Vagina (tissue), 2 donors: Measurements from ENCODE around the gene COL16A1. TPM values are rescaled to one million over a fixed set of nuclear protein-coding genes. Genes with fewer than 3 reads are reported as not detected.

Experiments
- DNase-seq, 2 donors: peaks; one replicate each; pipeline ENCODE4 v3.0.0-alpha.2; 2017; ENCODE audit errors: extremely low spot score in 2 of 2
- H3K27ac ChIP-seq: fragments of 200-600 bp; sonication (generic); one replicate; pipeline ENCODE4 v1.5.1; 2019
- H3K27me3 ChIP-seq: fragments of 200-600 bp; sonication (generic); one replicate; pipeline ENCODE4 v1.5.1; 2019
- H3K36me3 ChIP-seq, 2 donors: fragments of 200-600 bp; sonication (generic); one replicate each; pipeline ENCODE4 v1.5.1; 2017 to 2019
- H3K4me1 ChIP-seq: fragments of 200-600 bp; sonication (generic); one replicate; pipeline ENCODE4 v1.5.1; 2019
- H3K4me3 ChIP-seq, 2 donors: fragments of 200-600 bp; sonication (generic); 1 replicate in 1 of 2; 2 replicates in 1 of 2; pipeline ENCODE4 v1.5.1; 2016 to 2019
- H3K9me3 ChIP-seq: fragments of 200-600 bp; sonication (generic); one replicate; pipeline ENCODE4 v1.5.1; 2019
- CTCF ChIP-seq, 3 experiments: fragments of 450-650 bp in 2 of 3; fragments of 200-600 bp in 1 of 3; sonication (generic) in 1 of 3; IDR thresholded peaks; one replicate each; pipeline ENCODE4 v1.5.1; 2017 to 2019; ENCODE audit warnings: antibody characterized with exemption in 3 of 3, mild to moderate bottlenecking in 2 of 3, moderate library complexity in 2 of 3
- POLR2A ChIP-seq, 2 donors: fragments of 450-650 bp; IDR thresholded peaks; one replicate each; pipeline ENCODE4 v1.6.1; 2017; ENCODE audit warnings: antibody characterized with exemption in 2 of 2, mild to moderate bottlenecking in 2 of 2, moderate library complexity in 2 of 2
- POLR2AphosphoS5 ChIP-seq, 2 donors: sonication (generic); formaldehyde crosslinking; IDR thresholded peaks; one replicate each; pipeline ENCODE4 v1.9.0; 2017; ENCODE audit warnings: antibody characterized with exemption in 2 of 2, mild to moderate bottlenecking in 2 of 2, low read depth in 1 of 2; ENCODE audit not compliant: insufficient read depth in 1 of 2
- intact Hi-C: fragments of 100-400 bp; cut with DNase I; formaldehyde crosslinking; loops from one replicate; pipeline ENCODE4 v1.15.1; 2023
- total RNA-seq: library from RNA; depleted of rRNA; stranded (reverse); fragments of >200 nt; gene quantifications from one replicate; pipeline ENCODE4 v1.2.3, GENCODE V29; 2016

Gene COL16A1
- total RNA-seq, 1 donor from 2014 or later: 82.3 TPM

DNA sequence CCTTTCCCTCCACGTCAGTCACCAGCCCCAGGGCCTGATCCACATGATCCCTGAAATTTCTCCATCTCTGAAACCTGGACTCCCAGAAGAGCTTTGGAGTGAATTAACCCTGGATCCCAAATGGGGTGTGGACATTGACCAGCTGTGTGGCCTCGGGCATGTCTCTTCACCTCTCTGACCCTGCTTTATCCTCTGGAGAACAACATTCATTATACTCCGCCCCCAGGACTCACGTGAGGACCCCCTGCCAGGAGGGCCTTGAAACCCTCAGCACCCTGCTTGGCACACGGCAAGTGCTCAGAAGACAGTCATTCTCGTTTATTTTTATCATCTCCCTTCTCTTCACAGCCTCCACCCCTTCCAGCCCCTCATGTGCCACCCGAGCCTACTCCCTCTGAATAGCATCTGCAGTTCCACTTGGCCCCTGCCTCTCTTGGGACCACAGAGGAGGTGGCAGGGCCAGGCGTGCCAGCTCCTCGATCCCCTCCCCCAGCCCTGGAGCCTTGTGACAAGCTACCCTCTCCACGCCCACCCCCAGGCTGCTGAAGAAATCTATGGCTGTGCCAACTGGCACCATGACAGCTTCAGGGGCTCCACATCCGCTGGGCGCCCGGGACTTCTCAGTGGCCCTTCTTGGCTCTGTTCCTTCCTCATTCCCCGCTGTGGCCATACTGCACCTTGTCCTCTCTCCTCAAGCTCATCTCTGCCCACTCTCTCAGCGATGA lies 42.3 kb upstream of the COL16A1 start:
- H3K27me3 ChIP-seq: no peaks in the 10 kb centered on the region
- H3K4me3 ChIP-seq: no peak overlapping the region
- DNase-seq: no peak
- no peaks in the 10 kb centered on the region for H3K36me3 ChIP-seq
- TF ChIP-seq CTCF (IDR thresholded peaks at IDR 0.05) (no peak), POLR2A (IDR thresholded peaks at IDR 0.05) (no peak), POLR2AphosphoS5 (IDR thresholded peaks at IDR 0.05; ENCODE audit: insufficient read depth in 1 of 2, low read depth in 1 of 2) (no peak)
- no peaks in the 10 kb centered on the region for H3K4me1 ChIP-seq
- intact Hi-C loops: no loop called here
- no peak overlapping the region for H3K27ac ChIP-seq
- H3K9me3 ChIP-seq: no peaks in the 10 kb centered on the region

DNA sequence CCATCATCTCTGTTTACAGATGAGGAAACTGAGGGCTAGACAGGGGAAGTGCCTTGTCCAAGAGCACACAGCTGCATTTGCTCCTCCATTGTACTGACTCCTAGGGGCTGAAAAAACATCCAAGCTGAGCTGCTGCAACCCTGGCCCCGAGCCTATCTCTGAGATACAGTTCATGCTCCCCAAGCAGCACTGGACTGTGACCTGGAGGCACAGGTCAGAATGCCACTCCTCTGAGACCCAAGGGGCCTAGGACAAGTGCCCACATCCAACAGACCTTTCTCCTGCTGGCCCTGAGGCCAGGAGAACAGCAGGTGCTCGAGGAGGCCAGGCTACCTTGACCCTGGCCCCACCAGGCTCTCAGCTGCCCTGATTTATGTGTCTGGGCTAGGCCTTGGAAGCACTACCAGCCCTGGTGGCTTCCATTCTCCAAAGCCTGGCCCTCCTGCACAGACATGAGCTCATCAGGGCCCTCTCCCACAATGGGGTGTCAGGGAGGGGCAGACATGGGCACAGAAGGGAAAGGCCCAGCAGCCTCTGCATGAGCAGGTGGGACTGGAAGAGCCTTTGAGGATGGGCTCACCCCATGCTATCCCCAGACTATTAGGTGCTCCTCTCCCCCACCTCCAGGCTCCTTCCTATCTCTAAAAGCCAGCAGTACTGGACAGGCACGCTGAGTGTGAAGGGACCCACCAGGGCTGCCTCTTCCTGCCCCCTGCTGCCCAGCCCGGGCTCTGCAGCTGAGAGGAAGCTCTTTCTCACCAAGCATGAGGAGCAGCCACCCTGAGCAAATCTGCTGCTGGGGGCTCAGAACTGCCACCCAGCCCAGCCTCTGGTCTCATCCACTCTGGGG lies 41.5 kb upstream of the COL16A1 start:
- intact Hi-C loops: no loop called here
- TF ChIP-seq CTCF (IDR thresholded peaks at IDR 0.05) (peak; percentile 24 to 54 (median 32)), POLR2AphosphoS5 (IDR thresholded peaks at IDR 0.05; ENCODE audit: insufficient read depth in 1 of 2, low read depth in 1 of 2) (no peak), POLR2A (IDR thresholded peaks at IDR 0.05) (no peak)
- DNase-seq: no peak

DNA sequence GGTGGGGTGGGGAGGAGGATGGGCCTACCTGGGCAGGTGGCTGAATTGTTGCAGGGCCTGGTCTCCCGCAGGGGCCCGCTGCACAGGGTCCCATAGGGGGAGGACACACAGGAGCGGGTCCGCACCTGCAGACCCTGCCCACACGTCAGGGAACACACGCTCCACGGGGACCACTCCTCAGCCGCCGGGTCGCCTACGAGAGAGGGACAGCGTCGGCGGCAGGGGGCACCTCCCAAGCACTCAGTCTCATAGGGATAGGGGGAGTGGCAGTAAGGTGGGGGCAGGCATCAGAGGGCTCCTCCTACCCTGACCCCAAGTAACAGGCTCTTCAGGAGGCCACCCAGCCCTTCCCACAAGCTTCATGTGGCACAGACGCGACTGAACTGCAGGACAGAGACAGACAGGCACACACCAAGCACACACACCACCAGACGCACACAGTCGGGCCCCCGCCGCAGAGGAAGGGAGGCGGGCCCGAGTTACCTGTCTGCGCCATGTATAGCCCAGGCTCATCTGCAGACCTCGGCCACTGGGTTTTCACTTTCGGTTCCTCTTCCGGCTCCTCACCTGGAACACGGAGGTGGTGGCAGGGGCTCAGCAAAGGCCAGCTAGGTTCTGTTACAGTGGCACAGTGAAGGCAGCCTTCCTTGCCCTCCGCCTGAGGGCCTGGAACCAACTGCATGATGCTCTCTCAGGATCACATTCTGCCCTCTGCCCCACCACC lies 40.5 kb upstream of the COL16A1 start:
- Histone ChIP-seq H3K4me3 (no peak overlapping the region), H3K36me3 (no peaks in the 10 kb centered on the region), H3K27ac (no peak overlapping the region), H3K27me3 (no peaks in the 10 kb centered on the region), H3K4me1 (no peaks in the 10 kb centered on the region), H3K9me3 (no peaks in the 10 kb centered on the region)
- no peak for TF ChIP-seq POLR2AphosphoS5 (IDR thresholded peaks at IDR 0.05; ENCODE audit: insufficient read depth in 1 of 2, low read depth in 1 of 2)
- TF ChIP-seq CTCF (IDR thresholded peaks at IDR 0.05): no peak
- TF ChIP-seq POLR2A (IDR thresholded peaks at IDR 0.05): no peak
- DNase-seq: no peak
- intact Hi-C loops: no loop called here

More for the DNA sequence above, 41.5 kb upstream of the COL16A1 start:
- Histone ChIP-seq H3K27ac (no peak overlapping the region), H3K4me1 (no peaks in the 10 kb centered on the region), H3K9me3 (no peaks in the 10 kb centered on the region), H3K4me3 (no peak overlapping the region), H3K27me3 (no peaks in the 10 kb centered on the region), H3K36me3 (no peaks in the 10 kb centered on the region)

GRCh38 chr1:31742462-31743212 lies 38.8 kb upstream of the COL16A1 start:
- no peak for DNase-seq
- H3K4me1 ChIP-seq: no peaks in the 10 kb centered on the region

More at GRCh38 chr1:31742462-31743212, 38.8 kb upstream of the COL16A1 start:
- H3K4me3 ChIP-seq: no peak overlapping the region
- intact Hi-C loops: no loop called here
- H3K9me3 ChIP-seq: no peaks in the 10 kb centered on the region
- no peaks in the 10 kb centered on the region for H3K27me3 ChIP-seq
- TF ChIP-seq POLR2AphosphoS5 (IDR thresholded peaks at IDR 0.05; ENCODE audit: insufficient read depth in 1 of 2, low read depth in 1 of 2): no peak
- no peak for TF ChIP-seq CTCF (IDR thresholded peaks at IDR 0.05)
- no peak for TF ChIP-seq POLR2A (IDR thresholded peaks at IDR 0.05)
- no peak overlapping the region for H3K27ac ChIP-seq
- H3K36me3 ChIP-seq: no peaks in the 10 kb centered on the region
